Measurements from ENCODE around the gene SMAD1. TPM values are rescaled to one million over a fixed set of nuclear protein-coding genes. Genes with fewer than 3 reads are reported as not detected.

SMAD1 gene
- total RNA-seq: 10 to 100 TPM; 11.8 to 23.8 (median 17.0) TPM
- polyA plus RNA-seq: 10 to 100 TPM in 1 of 3 donors, 1 to 10 TPM in 2; 1.4 to 10.8 (median 3.9) TPM
- long read RNA-seq, donor 1: 0 reads
- long read RNA-seq, donor 2: 0 reads
- long read RNA-seq, donor 3: 0 reads
- long read RNA-seq, donor 4, partial matches to known transcripts: 1 of 2 reads
- long read RNA-seq, donor 4, other reads (novel, unspliced or antisense): 0 of 2 reads
- long read RNA-seq, donor 5, transcript SMAD1-201 (7 exons, 1,966 nt): major isoform, 8 of 11 reads
- long read RNA-seq, donor 5, partial matches to known transcripts: 1 of 11 reads
- long read RNA-seq, donor 5, other reads (novel, unspliced or antisense): 2 of 11 reads
- long read RNA-seq, donor 6, partial matches to known transcripts: 0 of 1 reads
- long read RNA-seq, donor 6, other reads (novel, unspliced or antisense): 0 of 1 reads
- long read RNA-seq, donor 7, partial matches to known transcripts: 0 of 2 reads
- long read RNA-seq, donor 7, other reads (novel, unspliced or antisense): 0 of 2 reads
- long read RNA-seq, donor 8: 0 reads
- long read RNA-seq, donor 9, partial matches to known transcripts: 0 of 3 reads
- long read RNA-seq, donor 9, other reads (novel, unspliced or antisense): 0 of 3 reads
- long read RNA-seq, donor 10, partial matches to known transcripts: 0 of 4 reads
- long read RNA-seq, donor 10, other reads (novel, unspliced or antisense): 0 of 4 reads

DNA sequence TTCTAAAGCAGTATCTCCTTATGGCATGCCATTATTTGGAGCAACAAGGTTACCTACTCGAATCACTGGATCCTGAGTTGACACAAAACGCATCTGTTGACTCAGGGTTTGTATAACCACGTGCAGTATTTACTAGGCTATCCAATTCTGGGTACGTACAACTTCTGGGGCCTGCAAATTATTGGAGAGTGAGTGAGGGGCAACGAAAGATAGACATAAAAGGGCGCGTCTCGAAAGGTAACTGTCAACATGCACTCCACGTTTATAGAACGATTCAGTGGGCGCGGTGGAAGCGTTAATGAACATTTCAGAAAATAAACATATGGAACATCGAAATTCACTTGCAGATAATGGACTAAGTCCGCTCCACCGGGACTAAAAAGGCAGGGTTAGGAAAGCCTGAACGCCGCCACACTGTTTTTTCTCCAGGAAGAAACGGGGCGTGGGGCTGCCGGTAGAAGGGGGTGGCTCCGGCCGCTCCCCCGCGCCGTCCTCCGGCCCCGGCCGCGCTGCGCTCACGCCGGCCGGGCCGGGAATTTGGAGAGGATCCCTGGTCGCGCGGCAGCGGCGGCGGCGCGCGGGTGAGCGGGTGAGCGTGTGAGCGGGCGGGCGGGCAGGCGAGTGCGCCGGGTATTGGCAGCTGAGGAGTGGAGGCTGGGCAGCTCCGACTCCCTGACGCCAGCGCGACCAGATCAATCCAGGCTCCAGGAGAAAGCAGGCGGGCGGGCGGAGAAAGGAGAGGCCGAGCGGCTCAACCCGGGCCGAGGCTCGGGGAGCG, at the start of gene SMAD1:
Gene SMAD1, plus strand, starts transcription at position 690 of the 778 bp plus-strand sequence. CDS start 32,761 bp downstream, outside the sequence.
- 0 to 1% (median 1%) methylated on average over 36 to 65 of the region's 65 CpGs for WGBS, 4 donors
- H3K27ac ChIP-seq: peak within 1 kb of the TSS; percentile 56 to 99 (median 90)
- H3K27me3 ChIP-seq: no peaks in the 10 kb centered on the region
- H3K36me3 ChIP-seq (replicated peaks in 1 of 2): no peaks in the 10 kb centered on the region
- intact Hi-C loops (cut with DNase I): no loop called here
- H3K4me3 ChIP-seq: peak within 1 kb of the TSS; percentile 69 to 89 (median 84)
- H3K9me3 ChIP-seq (replicated peaks in 1 of 3): no peaks in the 10 kb centered on the region
- H3K4me1 ChIP-seq (replicated peaks in 1 of 2): peaks cover 0 to 18% of the 10 kb centered on the region in 2 donors
- DNase-seq: peak; percentile 83 to 93 (median 90)
- TF ChIP-seq, protein P1, sequence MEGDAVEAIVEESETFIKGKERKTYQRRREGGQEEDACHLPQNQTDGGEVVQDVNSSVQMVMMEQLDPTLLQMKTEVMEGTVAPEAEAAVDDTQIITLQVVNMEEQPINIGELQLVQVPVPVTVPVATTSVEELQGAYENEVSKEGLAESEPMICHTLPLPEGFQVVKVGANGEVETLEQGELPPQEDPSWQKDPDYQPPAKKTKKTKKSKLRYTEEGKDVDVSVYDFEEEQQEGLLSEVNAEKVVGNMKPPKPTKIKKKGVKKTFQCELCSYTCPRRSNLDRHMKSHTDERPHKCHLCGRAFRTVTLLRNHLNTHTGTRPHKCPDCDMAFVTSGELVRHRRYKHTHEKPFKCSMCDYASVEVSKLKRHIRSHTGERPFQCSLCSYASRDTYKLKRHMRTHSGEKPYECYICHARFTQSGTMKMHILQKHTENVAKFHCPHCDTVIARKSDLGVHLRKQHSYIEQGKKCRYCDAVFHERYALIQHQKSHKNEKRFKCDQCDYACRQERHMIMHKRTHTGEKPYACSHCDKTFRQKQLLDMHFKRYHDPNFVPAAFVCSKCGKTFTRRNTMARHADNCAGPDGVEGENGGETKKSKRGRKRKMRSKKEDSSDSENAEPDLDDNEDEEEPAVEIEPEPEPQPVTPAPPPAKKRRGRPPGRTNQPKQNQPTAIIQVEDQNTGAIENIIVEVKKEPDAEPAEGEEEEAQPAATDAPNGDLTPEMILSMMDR (IDR thresholded peaks at IDR 0.05): peak in 1 of 6 experiments; percentile 2
- peak; percentile 76 to 89 for TF ChIP-seq POLR2A (IDR thresholded peaks at IDR 0.05)

DNA sequence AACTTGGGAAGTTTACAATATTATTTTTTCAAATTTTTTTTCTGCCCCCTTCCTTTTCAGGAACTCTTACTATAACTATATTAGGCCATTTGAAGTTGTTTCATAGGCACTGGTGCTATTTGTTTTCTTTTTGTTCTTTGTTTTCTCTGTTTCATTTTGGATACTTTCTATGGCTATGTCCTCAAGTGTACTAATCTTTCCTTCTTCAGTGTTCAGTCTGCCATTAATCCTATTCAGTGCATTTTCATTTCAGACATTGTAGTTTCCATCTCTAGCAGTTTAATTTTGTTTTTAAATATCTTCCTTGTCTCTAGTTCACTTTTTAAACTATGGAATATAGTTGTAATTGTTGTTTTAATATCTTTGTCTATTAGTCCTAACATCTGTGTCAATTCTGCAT, 48.0 kb upstream of the SMAD1 start:
- Histone ChIP-seq H3K4me3 (no peak overlapping the region), H3K4me1 (replicated peaks in 1 of 2) (no peaks in the 10 kb centered on the region), H3K36me3 (replicated peaks in 1 of 2) (no peaks in the 10 kb centered on the region), H3K27me3 (peaks cover 4% of the 10 kb centered on the region), H3K27ac (no peak overlapping the region), H3K9me3 (replicated peaks in 1 of 3) (no peaks in the 10 kb centered on the region)
- TF ChIP-seq, protein P1 (IDR thresholded peaks at IDR 0.05): no peak
- TF ChIP-seq POLR2A (IDR thresholded peaks at IDR 0.05): no peak
- no peak for DNase-seq
- intact Hi-C loops (cut with DNase I): no loop called here

DNA sequence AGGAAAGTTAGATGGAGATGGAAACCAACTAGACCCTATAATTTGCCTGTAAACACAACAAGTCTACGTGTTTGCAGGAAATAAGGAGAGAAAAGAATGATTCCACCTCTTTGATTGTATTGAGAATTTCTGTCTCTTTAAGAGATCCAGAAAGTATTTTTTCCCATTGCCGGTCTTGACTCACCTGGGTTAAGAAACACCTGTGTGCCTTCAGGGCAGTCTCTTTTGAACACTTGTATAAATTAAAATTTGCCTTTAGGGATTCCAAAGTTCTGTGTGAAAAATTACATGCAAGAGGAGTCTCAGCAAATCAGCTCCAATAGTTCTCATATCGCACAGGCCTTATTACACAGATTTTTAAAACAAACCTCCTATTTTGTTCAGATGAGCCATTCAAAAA, 46.0 kb upstream of the SMAD1 start:
- H3K4me3 ChIP-seq: no peak overlapping the region
- no peaks in the 10 kb centered on the region for H3K36me3 ChIP-seq (replicated peaks in 1 of 2)
- TF ChIP-seq POLR2A (IDR thresholded peaks at IDR 0.05): no peak
- TF ChIP-seq, protein P1 (IDR thresholded peaks at IDR 0.05): no peak
- DNase-seq: no peak
- peaks cover 4% of the 10 kb centered on the region for H3K27me3 ChIP-seq
- intact Hi-C loops (cut with DNase I): no loop called here
- no peaks in the 10 kb centered on the region for H3K9me3 ChIP-seq (replicated peaks in 1 of 3)
- no peak overlapping the region for H3K27ac ChIP-seq
- WGBS, 4 donors: 81 to 87% (median 85%) methylated on average over 3 of the region's 3 CpGs
- no peaks in the 10 kb centered on the region for H3K4me1 ChIP-seq (replicated peaks in 1 of 2)

DNA sequence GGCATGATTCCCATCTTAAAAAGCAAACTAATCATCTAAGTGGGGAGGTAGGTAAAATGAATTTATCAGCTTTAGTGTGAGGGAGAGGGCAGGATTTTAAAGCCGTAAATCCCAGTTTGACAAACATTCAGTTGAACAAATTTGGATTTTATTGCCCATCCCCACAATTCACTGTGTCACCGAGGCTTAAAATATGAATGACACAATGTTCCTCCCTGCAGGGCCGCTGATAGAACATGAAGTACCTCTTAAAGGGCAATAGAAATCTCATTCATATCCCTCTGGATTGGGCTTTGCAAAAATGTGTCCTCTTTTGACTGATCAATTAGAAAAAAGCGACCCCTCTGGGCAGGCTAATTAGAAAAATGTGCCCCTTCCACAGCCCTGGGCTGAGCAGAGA, 45.5 kb upstream of the SMAD1 start:
- Histone ChIP-seq H3K36me3 (replicated peaks in 1 of 2) (no peaks in the 10 kb centered on the region), H3K9me3 (replicated peaks in 1 of 3) (no peaks in the 10 kb centered on the region), H3K27me3 (peaks cover 4% of the 10 kb centered on the region), H3K4me1 (replicated peaks in 1 of 2) (no peaks in the 10 kb centered on the region), H3K4me3 (no peak overlapping the region), H3K27ac (no peak overlapping the region)
- intact Hi-C loops (cut with DNase I): no loop called here
- TF ChIP-seq, protein P1 (IDR thresholded peaks at IDR 0.05): no peak
- no peak for TF ChIP-seq POLR2A (IDR thresholded peaks at IDR 0.05)
- no peak for DNase-seq
- 73 to 82% (median 75%) methylated on average over 4 of the region's 4 CpGs for WGBS, 4 donors
